ENCODE measurements around the gene WFDC13.
"Not testable (repeated sequence)": the region's sequence is repeated elsewhere in the genome, so short reads cannot be mapped to it uniquely, and the experiment has no call there.

Gene WFDC13

GRCh38 chr20:45701873-45702272 is at the start of gene WFDC13:
Gene WFDC13 (plus strand): TSS chr20:45702038. CDS start chr20:45702124, 86 bp downstream.
- no peak for FAIRE-seq

DNA sequence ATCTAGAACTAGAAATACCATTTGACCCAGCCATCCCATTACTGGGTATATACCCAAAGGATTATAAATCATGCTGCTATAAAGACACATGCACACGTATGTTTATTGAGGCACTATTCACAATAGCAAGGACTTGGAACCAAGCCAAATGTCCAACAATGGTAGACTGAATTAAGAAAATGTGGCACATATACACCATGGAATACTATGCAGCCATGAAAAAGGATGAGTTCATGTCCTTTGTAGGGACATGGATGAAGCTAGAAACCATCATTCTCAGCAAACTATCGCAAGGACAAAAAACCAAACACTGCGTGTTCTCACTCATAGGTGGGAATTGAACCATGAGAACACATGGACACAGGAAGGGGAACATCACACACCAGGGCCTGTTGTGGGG is 44.8 kb upstream of the WFDC13 start:
- not testable (repeated sequence) for FAIRE-seq; DNase-seq (ENCODE audit: low spot score)

More at GRCh38 chr20:45701873-45702272, at the start of gene WFDC13:
- no peak for DNase-seq (ENCODE audit: low spot score)

DNA sequence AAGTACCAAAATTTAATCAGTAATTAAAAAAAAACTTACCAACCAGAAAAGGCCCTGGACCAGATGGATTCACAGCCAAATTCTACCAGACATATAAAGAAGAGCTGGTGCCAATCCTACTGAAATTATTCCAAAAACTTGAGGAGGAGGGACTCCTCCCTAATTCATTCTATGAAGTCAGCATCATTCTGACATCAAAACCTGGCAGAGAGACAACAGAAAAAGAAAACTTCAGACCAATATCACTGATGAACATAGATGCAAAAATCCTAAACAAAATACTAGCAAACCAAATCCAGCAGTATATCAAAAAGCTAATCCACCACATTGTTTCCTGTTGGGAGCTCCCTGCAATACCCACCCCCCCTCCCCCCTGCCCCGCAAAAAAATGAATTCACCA is 31.7 kb upstream of the WFDC13 start, which contains the start of gene WFDC11:
WFDC11 (minus strand) TSS at position 101 of the 400 bp plus-strand sequence. CDS start 19,639 bp downstream, outside the sequence.
- FAIRE-seq (no peak), DNase-seq (ENCODE audit: low spot score) (no peak)

- DNase-seq (ENCODE audit: low spot score): no peak
- no peak for FAIRE-seq
Observed at GRCh38 chr20:45672765-45673164, 29.1 kb upstream of the WFDC13 start.

- DNase-seq (ENCODE audit: low spot score) (no peak), FAIRE-seq (no peak)
Observed at GRCh38 chr20:45679650-45680049, 22.2 kb upstream of the WFDC13 start.

DNA sequence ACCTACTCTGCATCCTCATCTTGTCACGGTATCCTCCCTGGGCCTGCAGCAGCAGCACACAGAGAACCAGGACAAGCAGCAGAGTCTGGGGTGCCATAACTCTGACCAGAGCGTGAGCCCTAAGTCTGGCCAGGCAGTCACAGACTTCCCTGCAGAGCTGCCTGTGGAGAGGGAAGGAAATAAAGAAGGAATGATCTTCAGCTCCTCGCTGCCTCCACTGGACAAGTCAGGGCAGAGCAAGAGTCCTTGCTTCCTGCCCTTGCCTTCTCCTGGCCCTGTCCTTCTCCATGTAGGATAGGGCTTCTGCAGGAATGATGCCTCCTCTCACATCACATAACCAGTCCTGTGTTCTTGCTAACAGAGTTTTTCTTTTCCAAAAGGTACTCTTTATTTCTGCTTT is 15.9 kb upstream of the WFDC13 start:
- FAIRE-seq: no peak

DNA sequence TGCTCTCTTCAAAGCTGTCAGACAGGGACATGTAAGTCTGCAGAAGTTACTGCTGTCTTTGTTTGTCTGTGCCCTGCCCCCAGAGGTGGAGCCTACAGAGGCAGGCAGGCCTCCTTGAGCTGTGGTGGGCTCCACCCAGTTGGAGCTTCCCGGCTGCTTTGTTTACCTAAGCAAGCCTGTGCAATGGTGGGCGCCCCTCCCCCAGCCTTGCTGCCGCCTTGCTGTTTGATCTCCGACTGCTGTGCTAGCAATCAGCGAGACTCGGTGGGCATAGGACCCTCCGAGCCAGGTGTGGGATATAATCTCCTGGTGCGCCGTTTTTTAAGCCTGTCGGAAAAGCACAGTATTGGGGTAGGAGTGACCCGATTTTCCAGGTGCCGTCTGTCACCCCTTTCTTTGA is 8.5 kb upstream of the WFDC13 start:
- not testable (repeated sequence) for DNase-seq (ENCODE audit: low spot score); FAIRE-seq

More for the DNA sequence above, 15.9 kb upstream of the WFDC13 start:
- DNase-seq (ENCODE audit: low spot score): no peak

DNA sequence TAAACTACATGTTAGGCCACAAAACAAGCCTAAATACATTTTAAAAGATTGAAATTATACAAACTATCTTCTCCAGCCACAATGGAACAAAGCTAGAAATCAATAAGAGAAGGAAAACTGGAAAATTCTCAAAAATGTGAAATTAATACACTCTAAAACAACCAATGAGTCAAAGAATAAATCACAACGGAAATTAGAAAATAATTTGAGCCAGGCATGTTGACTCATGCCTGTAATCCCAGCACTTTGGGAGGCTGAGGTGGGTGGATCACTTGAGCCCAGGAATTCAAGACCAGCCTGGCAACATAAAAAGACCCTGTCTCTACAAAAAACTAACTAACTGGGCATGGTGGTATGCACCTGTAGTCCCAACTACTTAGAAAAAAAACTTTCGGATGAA is 6.3 kb upstream of the WFDC13 start:
- no peak for FAIRE-seq
- no peak for DNase-seq (ENCODE audit: low spot score)

DNA sequence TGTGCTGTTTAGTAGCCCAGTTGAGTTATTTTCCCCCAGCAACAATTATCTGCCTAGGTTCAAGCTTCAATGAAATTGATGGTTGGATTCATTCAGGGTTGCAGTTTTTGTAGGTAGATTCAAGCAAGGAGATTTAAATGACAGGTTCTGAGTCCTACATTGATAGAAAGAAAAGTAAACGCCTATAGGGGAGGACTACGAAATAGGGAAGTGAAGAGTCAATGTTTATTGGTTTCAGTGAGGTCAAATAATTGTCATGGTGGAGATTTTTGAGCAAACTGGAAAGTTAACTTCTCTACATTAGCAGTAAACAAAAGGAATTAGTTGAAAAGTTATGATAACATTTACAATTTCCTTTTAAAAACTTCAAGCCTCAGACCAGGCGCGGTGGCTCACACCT is 734 bp upstream of the WFDC13 start:
- FAIRE-seq: no peak

DNA sequence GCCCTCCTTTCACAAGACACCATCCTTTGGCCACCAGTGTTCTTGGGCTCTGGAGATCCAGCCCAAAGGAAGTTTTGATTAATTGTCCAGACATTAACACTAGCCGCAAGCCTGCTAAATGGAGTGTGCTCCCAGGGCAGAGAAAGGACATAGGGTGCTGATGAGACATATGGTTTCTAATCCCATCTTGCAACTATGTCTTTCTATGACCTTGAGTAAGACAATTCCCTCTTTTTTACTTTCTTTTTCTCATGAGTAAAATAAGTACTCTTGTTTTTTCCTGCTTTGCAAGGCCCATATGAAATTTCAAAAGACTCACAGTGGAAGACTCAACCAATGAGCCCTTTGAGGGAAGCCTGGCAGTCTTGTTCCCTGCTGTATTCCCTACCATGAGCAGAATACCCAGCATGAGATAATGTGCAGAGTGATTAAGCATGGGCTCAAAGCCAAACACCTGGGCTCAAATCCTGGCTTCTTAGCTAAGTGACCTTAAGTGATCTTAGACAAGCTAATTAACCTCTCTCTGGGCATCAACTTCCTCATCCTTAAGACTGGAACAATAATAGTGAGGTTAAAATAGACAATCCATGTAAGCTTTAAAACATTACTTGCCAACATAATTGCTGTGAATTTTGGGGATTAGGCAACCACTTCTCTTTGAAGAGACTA is 3.3 kb downstream of the WFDC13 start, which contains the start of gene WFDC10B:
WFDC10B (minus strand) TSS at position 51 of the 669 bp plus-strand sequence. CDS start 19,027 bp downstream, outside the sequence.
- FAIRE-seq: no peak
- no peak for DNase-seq (ENCODE audit: low spot score)

More for the DNA sequence above, 734 bp upstream of the WFDC13 start:
- DNase-seq (ENCODE audit: low spot score): no peak

- DNase-seq (ENCODE audit: low spot score); FAIRE-seq: not testable (repeated sequence)
Observed at GRCh38 chr20:45716141-45716688, 14.4 kb downstream of the WFDC13 start.

GRCh38 chr20:45722047-45722446 is 20.2 kb downstream of the WFDC13 start, which contains the start of gene SPINT4:
Gene SPINT4 (plus strand): TSS chr20:45722347. CDS start chr20:45722368, 21 bp downstream.
- DNase-seq (ENCODE audit: low spot score) (no peak), FAIRE-seq (no peak)

DNA sequence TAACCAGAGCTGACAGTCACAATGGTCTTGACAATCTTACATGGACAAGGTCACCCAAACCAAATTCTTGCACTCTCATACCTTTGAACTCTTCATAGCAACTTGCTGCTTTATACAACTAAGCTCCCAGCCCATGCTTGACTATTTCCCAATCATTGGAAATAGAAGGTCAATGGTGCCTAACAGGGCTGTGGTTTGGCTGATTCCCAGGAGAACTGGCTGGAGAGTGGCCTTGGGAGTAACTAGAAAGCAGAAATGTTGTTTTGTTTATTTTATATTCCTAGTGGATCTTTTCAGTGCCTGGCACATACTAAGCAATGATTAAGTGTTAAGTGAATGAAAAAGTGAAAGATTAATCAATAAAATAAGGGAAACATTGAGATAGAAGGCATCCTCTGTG is 23.3 kb downstream of the WFDC13 start:
- DNase-seq (ENCODE audit: low spot score): no peak
- FAIRE-seq: no peak

DNA sequence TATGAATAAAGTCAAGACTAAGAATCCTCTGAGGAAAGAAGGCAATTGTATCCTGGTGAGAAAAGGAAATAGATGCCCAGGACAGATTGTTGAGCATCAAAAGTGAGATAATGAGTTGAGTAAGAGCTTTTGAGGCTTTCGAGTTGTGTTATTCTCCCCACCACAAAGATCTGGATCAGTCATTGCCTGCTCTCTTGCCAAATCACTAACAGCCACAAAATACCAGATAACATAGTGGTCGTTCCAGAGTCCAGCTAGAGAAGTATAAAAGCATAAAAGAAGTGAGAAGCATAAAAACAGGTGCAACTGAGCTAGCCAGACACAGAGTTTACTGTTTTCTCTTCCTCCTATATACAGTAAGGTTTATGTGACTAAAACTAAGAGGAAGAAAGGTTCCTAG is 25.2 kb downstream of the WFDC13 start:
- no peak for DNase-seq (ENCODE audit: low spot score)
- FAIRE-seq: no peak

DNA sequence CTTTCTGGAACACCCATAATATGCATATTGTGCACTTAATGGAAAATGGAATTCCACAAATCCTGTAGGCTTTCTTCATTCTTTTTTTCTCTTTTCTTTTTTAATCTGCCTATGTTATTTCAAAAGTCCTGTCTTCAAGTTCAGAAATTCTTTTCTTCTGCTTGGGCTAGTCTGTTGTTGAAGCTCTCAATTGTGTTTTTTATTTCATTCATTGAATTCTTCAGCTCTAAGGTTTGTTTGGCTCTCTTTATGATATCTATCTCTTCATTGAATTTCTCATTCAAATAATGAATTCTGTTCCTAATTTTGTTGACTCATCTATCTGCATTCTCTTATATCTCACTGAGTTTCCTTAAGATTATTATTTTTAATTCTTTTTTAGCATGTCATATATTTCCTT is 30.4 kb downstream of the WFDC13 start:
- FAIRE-seq: no peak
- DNase-seq (ENCODE audit: low spot score): no peak

GRCh38 chr20:45735552-45735951 is 33.7 kb downstream of the WFDC13 start:
- DNase-seq (ENCODE audit: low spot score) (no peak), FAIRE-seq (no peak)

DNA sequence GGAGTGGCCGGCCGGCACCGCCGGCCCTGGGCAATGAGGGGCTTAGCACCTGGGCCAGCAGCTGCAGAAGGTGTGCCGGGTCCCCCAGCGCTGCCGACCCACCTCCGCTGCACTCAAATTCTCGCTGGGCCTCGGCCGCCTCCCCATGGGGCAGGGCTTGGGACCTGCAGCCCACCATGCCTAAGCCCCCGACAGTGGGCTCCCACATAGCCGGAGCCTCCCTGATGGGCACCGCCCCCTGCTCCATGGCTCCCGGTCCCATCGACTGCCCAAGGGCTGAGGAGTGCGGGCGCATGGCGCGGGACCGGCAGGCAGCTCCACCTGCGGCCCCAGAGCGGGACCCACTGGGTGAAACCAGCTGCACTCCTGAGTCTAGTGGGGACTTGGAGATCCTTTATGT is 34.1 kb downstream of the WFDC13 start:
- FAIRE-seq: no peak
- DNase-seq (ENCODE audit: low spot score): no peak

DNA sequence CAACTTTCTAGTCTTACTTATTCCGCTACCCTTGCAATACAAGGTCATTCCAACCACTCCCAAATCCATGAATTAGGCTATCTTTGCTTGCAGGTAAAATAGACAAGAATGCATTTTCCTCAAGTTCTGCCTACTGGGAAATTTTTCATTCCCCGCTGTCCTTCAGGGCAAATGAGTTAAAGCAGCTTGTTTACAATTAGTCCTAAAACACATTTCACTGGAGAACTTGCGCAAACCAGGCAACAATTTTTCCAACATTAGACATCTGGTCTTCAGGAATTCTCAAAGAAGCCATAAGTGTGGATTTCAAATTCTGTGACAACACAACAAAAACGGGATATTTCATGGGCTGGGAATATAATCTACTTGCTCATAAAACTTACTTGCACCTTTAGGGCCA is 40.8 kb downstream of the WFDC13 start:
- DNase-seq (ENCODE audit: low spot score) (no peak), FAIRE-seq (no peak)

- FAIRE-seq (no peak), DNase-seq (ENCODE audit: low spot score) (no peak)
Observed at GRCh38 chr20:45745015-45745414, 43.2 kb downstream of the WFDC13 start.

GRCh38 chr20:45751721-45752120 is 49.9 kb downstream of the WFDC13 start:
- DNase-seq (ENCODE audit: low spot score) (no peak), FAIRE-seq (no peak)

DNA sequence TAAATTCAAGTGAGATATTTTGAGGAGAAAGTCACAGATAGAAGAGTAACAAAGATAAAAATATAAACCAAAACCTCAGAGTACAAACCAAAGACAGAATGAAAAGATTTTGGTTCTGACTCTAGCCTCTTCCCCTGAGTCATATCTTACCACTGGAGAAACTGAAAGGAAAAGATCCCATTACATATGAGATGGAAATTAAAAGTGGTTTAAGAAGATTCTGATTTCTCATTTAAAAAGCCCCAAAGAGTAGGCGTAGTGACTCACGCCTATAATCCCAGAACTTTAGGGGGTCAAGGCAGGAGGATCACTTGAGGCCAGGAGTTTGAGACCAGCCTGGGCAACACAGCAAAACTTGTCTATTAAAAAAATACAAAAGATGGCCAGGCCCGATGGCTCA is 50.9 kb downstream of the WFDC13 start:
- FAIRE-seq (no peak), DNase-seq (ENCODE audit: low spot score) (no peak)

- no peak for DNase-seq (ENCODE audit: low spot score)
- no peak for FAIRE-seq
Observed at GRCh38 chr20:45758096-45758495, 56.3 kb downstream of the WFDC13 start.

Data from RCC 7860 (cell line).